NCI-H1694 (cell line): ENCODE data around the gene SLC30A1.
"Not testable (repeated sequence)": the region's sequence is repeated elsewhere in the genome, so short reads cannot be mapped to it uniquely, and the experiment has no call there.

Experiments
- DNase-seq: peaks from one replicate; lab custom pipeline; 2025; lab: John Stamatoyannopoulos, UW

Gene SLC30A1

GRCh38 chr1:211578640-211579439, at the start of gene SLC30A1:
Gene SLC30A1, minus strand, starts transcription at chr1:211579161. Its CDS starts 549 bp downstream, at chr1:211578612.
- peak; percentile 87 for DNase-seq

GRCh38 chr1:211628417-211628816, 49.5 kb upstream of the SLC30A1 start:
- no peak for DNase-seq

- DNase-seq = no peak
Observed at GRCh38 chr1:211627259-211627658, 48.3 kb upstream of the SLC30A1 start.

- DNase-seq = not testable (repeated sequence)
Observed at GRCh38 chr1:211625866-211626265, 46.9 kb upstream of the SLC30A1 start.

GRCh38 chr1:211625040-211625439, 46.1 kb upstream of the SLC30A1 start:
- no peak for DNase-seq

GRCh38 chr1:211623515-211623914, 44.6 kb upstream of the SLC30A1 start:
- no peak for DNase-seq

- no peak for DNase-seq
Observed at GRCh38 chr1:211621447-211622198, 42.7 kb upstream of the SLC30A1 start.

- no peak for DNase-seq
Observed at GRCh38 chr1:211620097-211620496, 41.1 kb upstream of the SLC30A1 start.

GRCh38 chr1:211619033-211619996, 40.4 kb upstream of the SLC30A1 start:
- no peak for DNase-seq

GRCh38 chr1:211616965-211617297, 38.0 kb upstream of the SLC30A1 start:
- no peak for DNase-seq

- DNase-seq = no peak
Observed at GRCh38 chr1:211616231-211616964, 37.4 kb upstream of the SLC30A1 start.

GRCh38 chr1:211614615-211615014, 35.7 kb upstream of the SLC30A1 start:
- no peak for DNase-seq

GRCh38 chr1:211613951-211614350, 35.0 kb upstream of the SLC30A1 start:
- DNase-seq = no peak

- no peak for DNase-seq
Observed at GRCh38 chr1:211613108-211613947, 34.4 kb upstream of the SLC30A1 start.

- DNase-seq = no peak
Observed at GRCh38 chr1:211612786-211613107, 33.8 kb upstream of the SLC30A1 start.

- no peak for DNase-seq
Observed at GRCh38 chr1:211611818-211612217, 32.9 kb upstream of the SLC30A1 start.

- DNase-seq = peak; percentile 95
Observed at GRCh38 chr1:211610779-211611556, 32.0 kb upstream of the SLC30A1 start.

GRCh38 chr1:211609120-211610024, 30.4 kb upstream of the SLC30A1 start:
- no peak for DNase-seq
